SH-SY5Y (cell line): ENCODE data around the gene ZNF428.

ENCODE experiments used
- GATA2 ChIP-seq: IDR thresholded peaks from 2 replicates; pipeline ENCODE4 v1.6.1; 2011; ENCODE audit warnings: mild to moderate bottlenecking, low read depth, low read length
- GATA3 ChIP-seq: IDR thresholded peaks from 2 replicates; pipeline ENCODE4 v1.6.1; 2011; ENCODE audit warnings: low read depth, mild to moderate bottlenecking, low read length, moderate library complexity

DNA sequence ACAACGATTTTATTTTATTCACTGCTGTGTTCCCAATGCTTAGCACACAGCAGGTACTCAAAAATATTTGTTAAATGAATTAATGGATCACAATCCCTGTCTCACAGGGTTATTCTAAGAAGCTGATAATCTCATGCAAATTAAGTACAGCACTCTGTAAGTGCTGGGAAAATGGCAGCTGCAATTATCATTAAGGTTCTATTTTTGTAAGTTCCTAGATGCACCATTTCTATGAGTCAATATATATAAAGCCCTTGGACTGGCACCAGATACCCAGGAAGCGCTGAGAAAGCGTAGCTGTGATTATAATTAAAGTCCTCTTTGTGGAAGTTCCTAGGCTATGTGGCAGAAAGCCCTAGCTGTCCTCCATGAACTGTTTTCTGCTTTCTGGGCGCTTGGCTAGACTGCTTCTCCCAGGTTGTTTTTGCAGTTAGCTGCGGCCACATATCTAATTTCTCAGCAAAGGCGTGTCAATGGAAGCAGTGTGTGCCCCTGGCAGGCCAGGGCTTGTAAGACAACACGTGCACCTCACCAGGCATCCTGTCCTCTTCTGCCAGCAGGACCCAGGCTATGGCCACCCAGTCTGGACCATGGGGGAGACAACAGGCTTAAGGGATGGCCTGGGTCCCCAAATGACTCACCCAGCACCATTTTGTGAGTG, 12.7 kb downstream of the ZNF428 start:
- no peak for TF ChIP-seq GATA2
- TF ChIP-seq GATA3: no peak
